IPS-NIHi7 (cell line): ENCODE results near the gene CACHD1.
A peak's percentile ranks its signal among the peaks of the same experiment; 100 is the strongest.

Experiments used
- DNase-seq: peaks from one replicate; pipeline ENCODE4 v3.0.0; 2012; ENCODE audit warnings: mixed read lengths; ENCODE audit errors: extremely low spot score

Gene CACHD1

GRCh38 chr1:64654519-64655341 lies 184.8 kb downstream of the CACHD1 start:
- DNase-seq, result no peak

- no peak for DNase-seq
Measured at GRCh38 chr1:64655861-64656260, 185.9 kb downstream of the CACHD1 start.

- DNase-seq, result no peak
Measured at GRCh38 chr1:64659478-64660138, 189.7 kb downstream of the CACHD1 start.

GRCh38 chr1:64663668-64664067 lies 193.7 kb downstream of the CACHD1 start:
- peak; percentile 46 for DNase-seq

GRCh38 chr1:64664299-64664698 lies 194.4 kb downstream of the CACHD1 start:
- no peak for DNase-seq

- DNase-seq, result no peak
Measured at GRCh38 chr1:64669098-64669675, 199.3 kb downstream of the CACHD1 start.

- DNase-seq, result peak; percentile 31
Measured at GRCh38 chr1:64675718-64676345, 205.9 kb downstream of the CACHD1 start.

- DNase-seq, result no peak
Measured at GRCh38 chr1:64676386-64676785, 206.5 kb downstream of the CACHD1 start.

GRCh38 chr1:64677532-64677931 lies 207.6 kb downstream of the CACHD1 start:
- no peak for DNase-seq

- no peak for DNase-seq
Measured at GRCh38 chr1:64678366-64678765, 208.4 kb downstream of the CACHD1 start.

GRCh38 chr1:64679177-64679576 lies 209.2 kb downstream of the CACHD1 start:
- no peak for DNase-seq

GRCh38 chr1:64680599-64680998 lies 210.7 kb downstream of the CACHD1 start:
- no peak for DNase-seq

- no peak for DNase-seq
Measured at GRCh38 chr1:64681043-64681442, 211.1 kb downstream of the CACHD1 start.

GRCh38 chr1:64683419-64683818 lies 213.5 kb downstream of the CACHD1 start:
- DNase-seq, result no peak

GRCh38 chr1:64685217-64685616 lies 215.3 kb downstream of the CACHD1 start:
- DNase-seq, result no peak

GRCh38 chr1:64685765-64686341 lies 215.9 kb downstream of the CACHD1 start:
- DNase-seq, result no peak

GRCh38 chr1:64686828-64687724 lies 217.1 kb downstream of the CACHD1 start:
- peak; percentile 61 for DNase-seq

GRCh38 chr1:64687725-64688327 lies 217.9 kb downstream of the CACHD1 start:
- no peak for DNase-seq

- no peak for DNase-seq
Measured at GRCh38 chr1:64691626-64692025, 221.7 kb downstream of the CACHD1 start.

- DNase-seq, result no peak
Measured at GRCh38 chr1:64692911-64693310, 223.0 kb downstream of the CACHD1 start.

GRCh38 chr1:64693406-64693805 lies 223.5 kb downstream of the CACHD1 start:
- DNase-seq, result no peak
